Measurements from ENCODE around the gene DAD1.
"Not testable (repeated sequence)": the region's sequence is repeated elsewhere in the genome, so short reads cannot be mapped to it uniquely, and the experiment has no call there.

DAD1 gene

DNA sequence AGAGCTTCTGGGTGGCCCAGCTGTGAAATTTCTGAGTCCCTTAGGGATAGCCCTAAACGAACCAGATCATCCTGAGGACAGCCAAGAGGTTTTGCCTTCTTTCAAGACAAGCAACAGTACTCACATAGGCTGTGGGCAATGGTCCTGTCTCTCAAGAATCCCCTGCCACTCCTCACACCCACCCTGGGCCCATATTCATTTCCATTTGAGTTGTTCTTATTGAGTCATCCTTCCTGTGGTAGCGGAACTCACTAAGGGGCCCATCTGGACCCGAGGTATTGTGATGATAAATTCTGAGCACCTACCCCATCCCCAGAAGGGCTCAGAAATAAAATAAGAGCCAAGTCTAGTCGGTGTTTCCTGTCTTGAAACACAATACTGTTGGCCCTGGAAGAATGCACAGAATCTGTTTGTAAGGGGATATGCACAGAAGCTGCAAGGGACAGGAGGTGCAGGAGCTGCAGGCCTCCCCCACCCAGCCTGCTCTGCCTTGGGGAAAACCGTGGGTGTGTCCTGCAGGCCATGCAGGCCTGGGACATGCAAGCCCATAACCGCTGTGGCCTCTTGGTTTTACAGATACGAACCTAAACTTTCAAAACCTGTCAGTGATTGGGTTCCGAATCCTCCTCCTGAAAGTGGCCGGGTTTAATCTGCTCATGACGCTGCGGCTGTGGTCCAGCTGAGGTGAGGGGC is 38.9 kb downstream of the DAD1 start:
- no peak for DNase-seq

DNA sequence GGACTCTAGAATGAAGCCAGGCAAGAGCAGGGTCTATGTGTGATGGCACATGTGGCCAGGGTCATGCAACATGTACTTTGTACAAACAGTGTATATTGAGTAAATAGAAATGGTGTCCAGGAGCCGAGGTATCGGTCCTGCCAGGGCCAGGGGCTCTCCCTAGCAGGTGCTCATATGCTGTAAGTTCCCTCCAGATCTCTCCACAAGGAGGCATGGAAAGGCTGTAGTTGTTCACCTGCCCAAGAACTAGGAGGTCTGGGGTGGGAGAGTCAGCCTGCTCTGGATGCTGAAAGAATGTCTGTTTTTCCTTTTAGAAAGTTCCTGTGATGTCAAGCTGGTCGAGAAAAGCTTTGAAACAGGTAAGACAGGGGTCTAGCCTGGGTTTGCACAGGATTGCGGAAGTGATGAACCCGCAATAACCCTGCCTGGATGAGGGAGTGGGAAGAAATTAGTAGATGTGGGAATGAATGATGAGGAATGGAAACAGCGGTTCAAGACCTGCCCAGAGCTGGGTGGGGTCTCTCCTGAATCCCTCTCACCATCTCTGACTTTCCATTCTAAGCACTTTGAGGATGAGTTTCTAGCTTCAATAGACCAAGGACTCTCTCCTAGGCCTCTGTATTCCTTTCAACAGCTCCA is 39.6 kb downstream of the DAD1 start:
- no peak for DNase-seq

DNA sequence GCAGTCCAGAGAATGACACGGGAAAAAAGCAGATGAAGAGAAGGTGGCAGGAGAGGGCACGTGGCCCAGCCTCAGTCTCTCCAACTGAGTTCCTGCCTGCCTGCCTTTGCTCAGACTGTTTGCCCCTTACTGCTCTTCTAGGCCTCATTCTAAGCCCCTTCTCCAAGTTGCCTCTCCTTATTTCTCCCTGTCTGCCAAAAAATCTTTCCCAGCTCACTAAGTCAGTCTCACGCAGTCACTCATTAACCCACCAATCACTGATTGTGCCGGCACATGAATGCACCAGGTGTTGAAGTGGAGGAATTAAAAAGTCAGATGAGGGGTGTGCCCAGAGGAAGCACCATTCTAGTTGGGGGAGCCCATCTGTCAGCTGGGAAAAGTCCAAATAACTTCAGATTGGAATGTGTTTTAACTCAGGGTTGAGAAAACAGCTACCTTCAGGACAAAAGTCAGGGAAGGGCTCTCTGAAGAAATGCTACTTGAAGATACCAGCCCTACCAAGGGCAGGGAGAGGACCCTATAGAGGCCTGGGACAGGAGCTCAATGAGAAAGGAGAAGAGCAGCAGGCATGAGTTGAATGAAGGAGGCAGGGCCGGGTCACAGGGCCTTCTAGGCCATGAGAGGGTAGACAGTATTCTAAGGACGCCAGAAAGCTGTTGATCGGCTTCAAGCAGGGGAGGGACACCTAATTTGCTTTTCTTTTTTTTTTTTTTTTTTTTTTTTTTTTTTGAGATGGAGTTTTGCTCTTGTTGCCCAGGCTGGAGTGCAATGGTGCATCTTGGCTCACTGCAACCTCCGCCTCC is 40.9 kb downstream of the DAD1 start:
- no peak for DNase-seq

DNA sequence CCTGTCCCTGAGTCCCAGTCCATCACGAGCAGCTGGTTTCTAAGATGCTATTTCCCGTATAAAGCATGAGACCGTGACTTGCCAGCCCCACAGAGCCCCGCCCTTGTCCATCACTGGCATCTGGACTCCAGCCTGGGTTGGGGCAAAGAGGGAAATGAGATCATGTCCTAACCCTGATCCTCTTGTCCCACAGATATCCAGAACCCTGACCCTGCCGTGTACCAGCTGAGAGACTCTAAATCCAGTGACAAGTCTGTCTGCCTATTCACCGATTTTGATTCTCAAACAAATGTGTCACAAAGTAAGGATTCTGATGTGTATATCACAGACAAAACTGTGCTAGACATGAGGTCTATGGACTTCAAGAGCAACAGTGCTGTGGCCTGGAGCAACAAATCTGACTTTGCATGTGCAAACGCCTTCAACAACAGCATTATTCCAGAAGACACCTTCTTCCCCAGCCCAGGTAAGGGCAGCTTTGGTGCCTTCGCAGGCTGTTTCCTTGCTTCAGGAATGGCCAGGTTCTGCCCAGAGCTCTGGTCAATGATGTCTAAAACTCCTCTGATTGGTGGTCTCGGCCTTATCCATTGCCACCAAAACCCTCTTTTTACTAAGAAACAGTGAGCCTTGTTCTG is 41.6 kb downstream of the DAD1 start:
- DNase-seq = no peak

DNA sequence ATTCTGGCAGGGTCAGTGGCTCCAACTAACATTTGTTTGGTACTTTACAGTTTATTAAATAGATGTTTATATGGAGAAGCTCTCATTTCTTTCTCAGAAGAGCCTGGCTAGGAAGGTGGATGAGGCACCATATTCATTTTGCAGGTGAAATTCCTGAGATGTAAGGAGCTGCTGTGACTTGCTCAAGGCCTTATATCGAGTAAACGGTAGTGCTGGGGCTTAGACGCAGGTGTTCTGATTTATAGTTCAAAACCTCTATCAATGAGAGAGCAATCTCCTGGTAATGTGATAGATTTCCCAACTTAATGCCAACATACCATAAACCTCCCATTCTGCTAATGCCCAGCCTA is 42.3 kb downstream of the DAD1 start:
- no peak for DNase-seq

DNA sequence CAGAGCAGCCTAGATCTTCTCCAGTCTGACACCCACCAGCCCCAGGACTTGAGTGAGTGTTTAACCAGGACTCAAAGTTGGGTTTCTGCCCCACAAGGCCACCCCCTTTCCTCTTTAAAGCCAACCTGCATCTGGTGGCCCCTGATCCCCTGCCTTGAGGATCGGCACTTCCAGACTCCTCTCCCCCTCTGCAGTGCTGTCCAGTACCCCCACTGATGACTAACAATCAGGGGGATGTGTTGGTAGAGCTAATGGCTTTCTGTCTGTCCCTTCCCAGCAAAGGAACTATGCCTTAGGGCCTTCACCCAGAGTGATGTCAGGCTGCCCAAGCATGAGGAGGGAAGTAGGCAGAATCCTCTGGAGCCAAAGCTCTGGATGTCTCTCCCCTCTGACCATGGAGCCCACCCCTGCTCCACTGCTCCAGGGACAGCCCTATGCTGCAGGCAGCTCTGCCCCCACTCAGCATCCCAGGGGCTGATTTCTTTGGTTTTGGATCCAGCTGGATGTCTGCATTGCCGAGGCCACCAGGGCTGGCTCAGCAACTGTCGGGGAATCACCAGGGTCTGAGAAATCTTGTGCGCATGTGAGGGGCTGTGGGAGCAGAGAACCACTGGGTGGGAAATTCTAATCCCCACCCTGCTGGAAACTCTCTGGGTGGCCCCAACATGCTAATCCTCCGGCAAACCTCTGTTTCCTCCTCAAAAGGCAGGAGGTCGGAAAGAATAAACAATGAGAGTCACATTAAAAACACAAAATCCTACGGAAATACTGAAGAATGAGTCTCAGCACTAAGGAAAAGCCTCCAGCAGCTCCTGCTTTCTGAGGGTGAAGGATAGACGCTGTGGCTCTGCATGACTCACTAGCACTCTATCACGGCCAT is 42.9 kb downstream of the DAD1 start:
- DNase-seq = no peak

DNA sequence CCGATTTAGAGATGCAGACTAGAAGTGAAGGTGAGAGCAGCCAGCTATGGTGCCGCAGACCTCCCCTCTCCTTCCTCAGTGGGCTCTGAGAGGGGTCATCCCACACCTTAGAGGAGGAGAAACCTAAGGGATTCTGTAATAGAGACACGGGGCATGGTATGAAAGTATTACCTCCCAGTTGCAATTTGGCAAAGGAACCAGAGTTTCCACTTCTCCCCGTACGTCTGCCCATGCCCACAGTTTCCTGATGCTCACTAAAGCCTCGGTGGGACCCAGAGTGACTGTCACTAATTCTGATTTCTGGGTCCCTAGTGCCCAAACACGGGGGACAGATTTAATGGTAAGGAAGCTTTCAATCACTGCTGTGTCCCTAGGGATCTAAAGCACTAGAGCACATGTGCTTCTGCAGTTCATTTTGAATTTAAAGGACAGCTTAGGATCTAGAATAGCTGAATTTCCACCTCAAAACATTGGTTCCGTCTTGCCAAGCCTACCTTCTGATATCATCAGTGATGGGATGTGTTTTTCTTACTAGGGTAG is 44.1 kb downstream of the DAD1 start:
- no peak for DNase-seq

DNA sequence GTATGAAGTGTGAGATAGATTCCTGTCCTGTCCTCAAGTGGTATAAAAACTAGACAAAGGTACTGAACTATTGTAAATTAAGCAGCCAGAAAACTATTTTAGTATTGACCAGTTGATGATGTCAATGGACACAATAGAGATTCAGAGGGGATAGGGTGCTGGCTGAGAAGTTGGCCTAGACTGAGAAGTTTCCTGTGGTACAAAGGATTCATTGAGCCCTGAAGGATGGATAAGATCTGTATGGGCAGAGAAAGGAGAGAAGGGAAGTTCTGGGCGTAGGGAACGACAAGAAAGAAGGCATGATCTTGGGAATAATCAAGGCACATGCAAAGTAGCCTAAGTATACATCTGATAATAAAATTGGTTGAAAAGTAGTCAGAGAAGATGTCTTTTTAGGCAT is 44.6 kb downstream of the DAD1 start:
- DNase-seq = no peak

DNA sequence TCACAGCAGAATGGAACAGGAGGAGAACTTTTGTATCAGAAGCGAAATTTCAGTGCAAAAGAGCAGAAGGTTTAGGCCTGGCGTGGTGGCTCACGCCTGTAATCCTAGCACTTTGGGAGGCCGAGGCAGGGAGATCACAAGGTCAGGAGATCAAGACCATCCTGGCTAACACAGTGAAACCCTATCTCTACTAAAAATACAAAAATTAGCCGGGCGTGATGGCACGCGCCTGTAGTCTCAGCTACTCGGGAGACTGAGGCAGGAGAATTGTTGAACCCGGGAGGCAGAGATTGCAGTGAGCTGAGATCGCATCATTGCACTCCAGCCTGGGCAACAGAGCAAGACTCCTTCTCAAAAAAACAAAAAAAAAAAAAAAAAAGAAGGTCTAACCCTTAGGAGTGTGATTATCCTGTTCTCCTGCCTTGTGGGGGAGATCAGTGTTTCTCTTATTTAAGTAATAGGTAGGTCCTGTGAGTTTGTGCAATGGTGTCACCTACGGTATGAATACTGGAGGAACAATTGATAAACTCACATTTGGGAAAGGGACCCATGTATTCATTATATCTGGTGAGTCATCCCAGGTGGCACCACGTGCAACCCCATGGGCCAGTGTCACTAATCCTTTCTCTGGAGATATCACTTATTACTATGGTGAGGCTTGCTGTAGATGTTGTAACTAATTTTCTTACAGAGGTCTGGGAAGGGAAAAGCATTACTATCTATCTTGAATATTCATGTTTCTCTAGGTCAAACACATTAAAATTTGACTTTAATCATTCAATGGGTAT is 45.3 kb downstream of the DAD1 start:
- not testable (repeated sequence) for DNase-seq

DNA sequence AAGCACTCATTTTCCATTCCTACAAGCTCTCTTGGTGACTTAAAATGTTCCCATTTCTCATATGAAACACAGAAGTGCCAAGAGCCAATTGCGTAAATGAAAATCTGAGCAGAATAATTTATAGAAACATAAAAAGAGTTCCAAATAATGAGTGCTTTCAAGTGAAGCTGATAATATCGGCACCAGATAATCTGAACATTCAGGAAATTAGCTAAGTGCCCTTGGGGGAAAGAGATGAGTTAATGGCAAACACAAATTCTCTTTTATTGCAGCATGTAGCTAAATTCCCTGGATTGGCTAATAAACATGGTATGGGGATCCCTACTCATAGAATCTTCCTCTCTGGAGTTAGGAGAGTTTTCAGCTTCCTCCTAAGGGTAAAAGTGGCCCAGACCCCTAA is 46.7 kb downstream of the DAD1 start:
- DNase-seq = no peak

DNA sequence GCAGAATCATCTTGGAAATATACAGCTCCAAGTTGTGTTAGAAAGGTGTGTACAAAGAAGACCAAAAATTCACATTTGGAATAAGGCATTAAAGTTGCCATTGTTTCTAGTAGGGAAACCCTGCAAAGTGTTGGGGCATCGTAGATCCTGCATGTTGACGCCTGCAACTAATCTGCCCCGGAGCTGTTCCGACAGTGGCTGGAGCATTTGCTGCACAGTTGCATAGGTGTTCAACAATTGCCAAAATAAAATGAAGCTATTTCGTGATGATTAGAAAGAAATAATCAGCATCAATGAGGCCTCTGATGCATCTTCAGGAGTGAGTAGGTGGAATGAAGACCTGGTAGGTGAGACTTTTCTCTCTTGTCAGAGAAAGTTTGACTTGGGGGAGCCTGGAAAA is 47.3 kb downstream of the DAD1 start:
- DNase-seq = no peak

DNA sequence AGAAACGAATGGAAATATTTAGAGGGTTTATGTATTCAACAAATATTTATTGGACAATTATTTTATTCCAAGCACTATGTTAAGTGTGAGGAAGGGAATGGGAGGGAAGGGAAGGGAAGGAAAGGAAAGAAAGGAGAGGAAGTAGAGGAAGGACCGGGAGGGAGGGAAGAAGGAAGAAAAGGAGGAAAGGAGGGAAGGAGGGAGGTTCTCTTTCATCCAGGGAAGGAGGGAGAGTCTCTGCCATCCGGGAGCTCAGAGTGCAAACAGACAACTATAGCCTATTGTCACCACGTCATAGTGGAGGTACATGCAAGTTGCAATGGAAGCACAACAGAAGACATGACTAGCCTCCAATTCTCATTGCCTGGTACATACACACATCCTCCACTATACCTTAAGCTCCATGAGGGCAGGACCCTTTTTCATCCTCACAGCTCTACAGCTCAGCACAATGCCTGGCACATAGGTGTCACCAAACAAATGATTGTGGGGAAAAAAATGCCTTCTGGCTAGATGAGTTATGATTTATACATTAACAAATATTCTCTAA is 48.1 kb downstream of the DAD1 start:
- no peak for DNase-seq

DNA sequence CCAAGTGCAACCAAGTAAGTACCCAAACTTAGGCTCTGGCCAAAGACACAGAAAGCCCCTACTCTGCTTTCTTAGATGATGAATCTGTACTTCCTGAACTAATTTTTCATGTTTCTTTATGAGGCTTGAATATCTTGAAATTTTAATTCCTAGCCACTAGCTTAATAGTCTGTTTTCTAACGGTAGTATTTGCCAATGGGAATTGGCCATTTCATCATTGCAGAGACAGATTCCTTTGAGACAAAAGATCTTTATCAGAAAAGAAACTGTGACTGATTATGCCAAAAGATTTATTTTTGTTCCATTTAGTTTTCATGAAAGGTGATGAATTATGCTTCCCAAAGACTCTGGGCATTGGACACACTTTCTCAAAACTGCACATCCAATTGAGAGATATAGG is 48.7 kb downstream of the DAD1 start:
- DNase-seq = no peak

DNA sequence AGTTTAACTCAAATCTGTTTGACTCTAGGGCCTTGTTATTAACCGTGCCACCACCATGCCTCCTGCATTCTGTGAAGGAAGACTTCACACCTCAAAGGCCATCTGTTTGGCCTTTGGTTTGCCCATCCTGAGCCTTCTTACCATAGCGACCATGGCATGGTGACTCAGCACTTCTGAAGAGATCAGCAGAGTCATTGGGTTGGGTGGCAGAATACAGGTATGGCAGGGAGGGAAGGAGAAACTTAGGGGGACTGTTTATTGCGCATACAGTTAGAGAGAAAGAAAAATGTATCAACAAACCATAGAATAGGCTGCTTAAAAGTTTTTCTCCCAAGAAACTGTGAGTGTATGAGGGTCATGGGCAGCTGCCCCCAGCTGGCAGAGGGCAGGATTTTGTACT is 49.2 kb downstream of the DAD1 start:
- no peak for DNase-seq

DNA sequence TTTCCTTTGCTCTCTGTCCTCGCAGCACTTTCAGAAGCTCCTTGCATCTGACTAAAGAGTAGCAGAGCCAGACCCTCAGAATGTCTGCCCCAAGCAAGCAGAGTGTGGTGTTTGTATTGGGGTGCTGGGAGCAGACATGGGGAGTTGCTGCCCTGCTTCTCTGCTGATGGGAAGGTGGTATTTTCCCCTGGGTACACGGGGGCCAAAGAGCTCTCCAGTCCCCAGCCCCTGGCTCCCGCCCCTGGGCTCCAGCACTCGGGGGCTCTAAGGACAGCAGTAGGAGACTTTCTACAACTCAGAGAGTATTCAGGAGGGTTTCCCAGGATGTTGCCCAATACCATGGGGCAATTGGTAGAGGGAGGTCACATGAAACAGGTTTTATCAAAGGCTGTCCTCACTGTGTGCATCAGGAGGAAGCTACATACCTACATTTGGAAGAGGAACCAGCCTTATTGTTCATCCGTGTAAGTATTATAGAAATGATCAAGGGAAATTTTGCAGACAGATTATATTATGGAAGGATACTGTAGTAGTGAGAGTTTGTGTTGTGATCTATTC is 50.3 kb downstream of the DAD1 start:
- no peak for DNase-seq

DNA sequence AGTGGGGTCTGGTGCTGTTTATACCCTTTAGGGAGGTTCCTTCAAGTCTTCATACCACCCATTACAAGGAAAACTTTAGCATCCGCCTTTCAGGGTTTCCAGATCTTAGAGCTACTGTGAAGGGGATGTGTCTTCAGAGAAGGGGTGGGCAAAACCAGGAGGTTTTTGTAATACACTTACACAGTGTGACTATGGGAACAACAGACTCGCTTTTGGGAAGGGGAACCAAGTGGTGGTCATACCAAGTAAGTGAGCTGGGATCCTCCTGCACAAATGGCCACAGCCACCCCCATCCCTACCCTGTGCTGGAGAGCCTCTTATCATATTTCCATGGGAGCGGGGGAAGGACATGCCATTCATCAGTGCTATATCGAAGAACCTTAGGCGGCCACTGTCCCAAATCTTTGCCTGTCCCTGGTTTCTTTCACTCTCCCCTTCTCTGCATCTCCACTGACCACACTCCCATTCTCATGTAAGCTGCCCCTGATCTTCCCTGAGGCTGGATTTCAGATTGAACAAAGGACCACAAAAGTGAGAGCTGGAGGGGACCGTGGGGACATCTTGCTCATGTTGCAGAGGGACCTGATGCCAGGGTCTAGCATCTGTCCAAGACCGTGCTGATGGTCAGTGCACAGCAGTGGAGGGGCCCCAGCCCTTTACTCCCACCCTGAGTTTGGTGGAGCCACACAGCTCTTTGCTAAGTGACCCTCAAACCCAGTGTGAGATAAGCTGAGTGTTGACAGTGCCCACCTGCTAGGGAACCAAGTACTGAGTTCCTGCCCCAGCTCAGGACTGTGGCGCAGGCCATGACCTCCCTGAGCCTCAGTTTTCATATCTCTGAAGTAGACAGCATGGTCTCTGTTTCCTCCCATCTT is 51.4 kb downstream of the DAD1 start:
- DNase-seq = no peak

DNA sequence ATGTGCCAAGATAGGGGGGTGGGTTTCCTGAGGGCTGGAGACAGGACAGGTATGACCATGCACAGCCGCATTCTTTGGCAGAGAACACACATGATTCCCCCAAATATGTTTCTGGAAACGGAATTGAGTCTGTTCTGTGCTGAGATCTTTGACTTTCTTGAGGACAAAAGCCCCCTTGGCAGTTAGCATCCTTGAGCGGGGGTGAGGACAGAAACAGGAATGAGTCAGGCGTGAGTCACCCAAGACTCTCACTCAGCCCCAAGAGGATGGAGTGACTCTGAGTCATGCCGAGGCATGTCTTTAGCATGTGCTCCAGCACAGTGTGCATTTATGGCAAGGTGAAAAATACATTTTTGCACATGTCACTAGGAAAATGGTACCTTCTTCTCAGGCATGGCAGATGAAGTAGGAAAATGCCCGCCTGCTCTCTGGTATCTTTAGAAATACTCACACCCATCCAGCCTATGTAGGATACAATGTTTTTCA is 52.1 kb downstream of the DAD1 start:
- no peak for DNase-seq

DNA sequence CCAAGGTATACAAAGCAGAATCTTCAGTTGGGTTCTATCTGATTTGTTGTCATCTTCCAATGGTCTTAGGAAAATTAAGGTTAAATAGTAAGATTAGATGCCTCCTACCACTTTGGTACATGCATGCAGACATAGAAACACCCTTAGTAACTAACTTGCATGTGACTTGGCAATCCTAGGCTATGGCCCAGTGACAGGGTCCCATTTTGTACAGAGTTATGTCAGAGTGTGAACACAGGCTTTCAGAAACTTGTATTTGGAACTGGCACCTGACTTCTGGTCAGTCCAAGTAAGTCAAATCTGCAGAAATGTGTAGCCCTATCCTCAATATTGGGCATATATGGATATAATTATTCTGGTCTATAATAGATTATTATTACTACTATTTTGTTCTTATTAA is 53.1 kb downstream of the DAD1 start:
- no peak for DNase-seq

DNA sequence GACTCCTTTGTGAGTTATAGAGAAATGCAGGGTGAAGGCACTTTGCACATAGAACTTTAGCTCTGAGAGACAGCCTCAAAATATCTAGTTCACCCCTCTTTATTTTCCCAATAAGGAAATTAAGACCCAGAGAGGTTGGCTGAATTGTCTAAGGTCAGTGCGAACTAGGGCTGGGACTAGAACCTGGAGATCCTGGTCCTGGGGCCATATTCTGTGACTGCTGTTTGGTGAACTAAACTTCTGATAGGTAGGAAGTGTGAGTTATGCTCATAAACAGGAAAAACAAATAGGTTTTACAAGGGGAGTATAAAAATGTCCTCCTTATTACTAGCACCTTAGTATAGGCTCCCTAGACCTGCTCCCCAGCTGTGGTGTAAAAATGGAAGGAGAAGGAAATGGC is 53.9 kb downstream of the DAD1 start:
- DNase-seq = no peak

DNA sequence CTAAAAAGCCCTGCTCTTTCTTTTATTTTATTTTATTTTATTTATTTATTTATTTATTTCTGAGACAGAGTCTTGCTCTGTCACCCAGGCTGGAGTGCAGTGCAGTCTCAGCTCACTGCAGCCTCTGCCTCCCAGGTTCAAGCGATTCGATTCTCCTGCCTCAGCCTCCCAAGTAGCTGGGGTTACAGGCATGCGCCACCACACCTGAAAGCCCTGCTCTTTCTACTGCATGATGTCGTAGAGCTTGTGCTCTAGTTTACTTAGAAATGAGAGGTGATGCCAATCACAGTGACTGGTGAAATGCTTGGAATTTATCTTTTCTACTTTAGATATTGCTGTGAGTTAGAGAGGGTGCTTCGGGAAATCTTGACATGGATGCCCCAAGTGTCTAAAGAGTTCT is 54.5 kb downstream of the DAD1 start:
- DNase-seq = no peak
